ENCODE results near the gene LRRN3.

GRCh38 chr7:111041577-111041976 is 49.4 kb upstream of the LRRN3 start:
- TF ChIP-seq CTCF (IDR thresholded peaks at IDR 0.05; ENCODE audit: insufficient read depth, low read length) (no peak), REST (IDR thresholded peaks at IDR 0.05; ENCODE audit: insufficient replicate concordance, low read depth) (no peak), POLR2AphosphoS5 (IDR thresholded peaks at IDR 0.05; ENCODE audit: low read depth) (no peak), GABPA (IDR thresholded peaks at IDR 0.05; ENCODE audit: low read depth) (no peak), SPI1 (IDR thresholded peaks at IDR 0.05; ENCODE audit: borderline replicate concordance, low read depth) (no peak)

Measured in HL-60 (cell line).